HEK293 (cell line): ENCODE measurements around the gene DYNLT2B.

ENCODE experiments used
- CTCF ChIA-PET: fragments of 350-600 bp; formaldehyde crosslinking; extraction: SDS; loops from one replicate; lab custom pipeline; 2021; ENCODE audit warnings: antibody characterized with exemption; lab: Yijun Ruan, JAX
- POLR2A ChIA-PET: fragments of 300-600 bp; formaldehyde crosslinking; extraction: SDS; loops from one replicate; lab custom pipeline; 2020; ENCODE audit warnings: antibody characterized with exemption, inconsistent platforms; lab: Yijun Ruan, JAX
- H3K27ac ChIP-seq: fragments of 200-500 bp; sonication (Bioruptor generic); 2 replicates; pipeline ENCODE4 v1.5.1; 2014; ENCODE audit warnings: low read depth, low read length, control low read depth, inconsistent platforms; ENCODE audit errors: extremely low read depth
- H3K36me3 ChIP-seq, 2 experiments: fragments of 200-500 bp in 1 of 2; sonication (Bioruptor generic) in 1 of 2; 1 replicate in 1 of 2; 2 replicates in 1 of 2; pipeline ENCODE4 v1.5.1; 2014 to 2017; ENCODE audit warnings: inconsistent platforms in 2 of 2, low read length in 2 of 2; ENCODE audit not compliant: control insufficient read depth in 2 of 2, insufficient read depth in 1 of 2
- H3K4me1 ChIP-seq: fragments of 200-500 bp; sonication (Bioruptor generic); 2 replicates; pipeline ENCODE4 v1.5.1; 2014; ENCODE audit warnings: mild to moderate bottlenecking, low read length, inconsistent platforms; ENCODE audit not compliant: control insufficient read depth, insufficient read depth
- H3K4me3 ChIP-seq: 2 replicates; pipeline ENCODE4 v1.5.1; 2011; ENCODE audit warnings: low read depth, mild to moderate bottlenecking, control low read depth, low read length, moderate library complexity
- H3K9me3 ChIP-seq: fragments of 200-500 bp; sonication (Bioruptor generic); 2 replicates; pipeline ENCODE4 v1.5.1; 2014; ENCODE audit warnings: low read depth, low read length, inconsistent platforms; ENCODE audit not compliant: control insufficient read depth, insufficient read depth
- BCL11A ChIP-seq: fragments of 450-650 bp; formaldehyde crosslinking; IDR thresholded peaks from 2 replicates; pipeline ENCODE4 v1.5.1; 2016; ENCODE audit warnings: low read depth, missing biosample characterization, missing genetic modification characterization
- EGR2 ChIP-seq: fragments of 450-650 bp; formaldehyde crosslinking; IDR thresholded peaks from 2 replicates; pipeline ENCODE4 v1.5.1; 2016; ENCODE audit warnings: low read depth, missing biosample characterization, missing genetic modification characterization
- GLIS1 ChIP-seq: fragments of 450-650 bp; formaldehyde crosslinking; IDR thresholded peaks from 2 replicates; pipeline ENCODE4 v1.5.1; 2016; ENCODE audit warnings: missing biosample characterization, missing genetic modification characterization
- HOXA7 ChIP-seq: sonication (generic); formaldehyde crosslinking; IDR thresholded peaks from 2 replicates; pipeline ENCODE4 v1.8.1; 2022; ENCODE audit warnings: missing genetic modification reagents, borderline replicate concordance
- PBX3 ChIP-seq: sonication (generic); formaldehyde crosslinking; IDR thresholded peaks from 2 replicates; pipeline ENCODE4 v1.8.1; 2022; ENCODE audit warnings: mild to moderate bottlenecking, moderate library complexity, missing genetic modification reagents
- REPIN1 ChIP-seq: fragments of 450-650 bp; formaldehyde crosslinking; IDR thresholded peaks from 2 replicates; pipeline ENCODE4 v1.5.1; 2017; ENCODE audit warnings: missing biosample characterization, missing genetic modification characterization, low read depth
- SCRT2 ChIP-seq: fragments of 450-650 bp; formaldehyde crosslinking; IDR thresholded peaks from 2 replicates; pipeline ENCODE4 v1.5.1; 2016; ENCODE audit warnings: missing biosample characterization, missing genetic modification characterization
- YY1 ChIP-seq: fragments of 450-650 bp; formaldehyde crosslinking; IDR thresholded peaks from 2 replicates; pipeline ENCODE4 v1.5.1; 2018; ENCODE audit warnings: missing biosample characterization, missing genetic modification characterization
- ZBTB1 ChIP-seq: fragments of 450-650 bp; formaldehyde crosslinking; IDR thresholded peaks from 2 replicates; pipeline ENCODE4 v1.5.1; 2016; ENCODE audit warnings: missing biosample characterization, missing genetic modification characterization
- ZBTB44 ChIP-seq: fragments of 450-650 bp; IDR thresholded peaks from 2 replicates; pipeline ENCODE4 v1.5.1; 2018; ENCODE audit warnings: missing biosample characterization, mild to moderate bottlenecking, missing genetic modification characterization
- ZBTB8A ChIP-seq: fragments of 450-650 bp; formaldehyde crosslinking; IDR thresholded peaks from 2 replicates; pipeline ENCODE4 v1.5.1; 2016; ENCODE audit warnings: missing biosample characterization, missing genetic modification characterization
- ZFHX2 ChIP-seq: fragments of 450-650 bp; formaldehyde crosslinking; conservative IDR thresholded peaks from 2 replicates; pipeline ENCODE4 v1.5.1; 2016; ENCODE audit warnings: missing biosample characterization, missing genetic modification characterization
- ZFP69B ChIP-seq: fragments of 450-650 bp; formaldehyde crosslinking; IDR thresholded peaks from 2 replicates; pipeline ENCODE4 v1.5.1; 2016; ENCODE audit warnings: missing biosample characterization, missing genetic modification characterization
- ZNF10 ChIP-seq: fragments of 450-650 bp; formaldehyde crosslinking; IDR thresholded peaks from 2 replicates; pipeline ENCODE4 v1.5.1; 2017; ENCODE audit warnings: missing biosample characterization, missing genetic modification characterization
- ZNF121 ChIP-seq: fragments of 450-650 bp; formaldehyde crosslinking; IDR thresholded peaks from 2 replicates; pipeline ENCODE4 v1.5.1; 2016; ENCODE audit warnings: missing biosample characterization, missing genetic modification characterization
- ZNF140 ChIP-seq: fragments of 450-650 bp; formaldehyde crosslinking; IDR thresholded peaks from 2 replicates; pipeline ENCODE4 v1.5.1; 2016; ENCODE audit warnings: missing biosample characterization, missing genetic modification characterization
- ZNF157 ChIP-seq: fragments of 450-650 bp; formaldehyde crosslinking; IDR thresholded peaks from 2 replicates; pipeline ENCODE4 v1.5.1; 2016; ENCODE audit warnings: missing biosample characterization, missing genetic modification characterization
- ZNF202 ChIP-seq: fragments of 450-650 bp; formaldehyde crosslinking; IDR thresholded peaks from 2 replicates; pipeline ENCODE4 v1.5.1; 2016; ENCODE audit warnings: missing biosample characterization, missing genetic modification characterization, borderline replicate concordance
- ZNF239 ChIP-seq: fragments of 450-650 bp; formaldehyde crosslinking; IDR thresholded peaks from 2 replicates; pipeline ENCODE4 v1.5.1; 2016; ENCODE audit warnings: missing biosample characterization, missing genetic modification characterization
- ZNF366 ChIP-seq: fragments of 450-650 bp; formaldehyde crosslinking; conservative IDR thresholded peaks from 2 replicates; pipeline ENCODE4 v1.5.1; 2016; ENCODE audit warnings: missing biosample characterization, missing genetic modification characterization
- ZNF416 ChIP-seq: fragments of 450-650 bp; formaldehyde crosslinking; IDR thresholded peaks from 2 replicates; pipeline ENCODE4 v1.5.1; 2016; ENCODE audit warnings: missing biosample characterization, missing genetic modification characterization
- ZNF423 ChIP-seq: fragments of 450-650 bp; formaldehyde crosslinking; IDR thresholded peaks from 2 replicates; pipeline ENCODE4 v1.5.1; 2016; ENCODE audit warnings: missing biosample characterization, missing genetic modification characterization
- ZNF549 ChIP-seq: fragments of 450-650 bp; IDR thresholded peaks from 2 replicates; pipeline ENCODE4 v1.5.1; 2018; ENCODE audit warnings: missing biosample characterization, missing genetic modification characterization, mild to moderate bottlenecking, inconsistent platforms, moderate library complexity
- ZNF560 ChIP-seq: fragments of 450-650 bp; formaldehyde crosslinking; IDR thresholded peaks from 2 replicates; pipeline ENCODE4 v1.5.1; 2017; ENCODE audit warnings: missing biosample characterization, missing genetic modification characterization, borderline replicate concordance
- ZNF621 ChIP-seq: fragments of 450-650 bp; formaldehyde crosslinking; IDR thresholded peaks from 2 replicates; pipeline ENCODE4 v1.5.1; 2017; ENCODE audit warnings: missing biosample characterization, missing genetic modification characterization
- ZNF623 ChIP-seq: fragments of 450-650 bp; formaldehyde crosslinking; IDR thresholded peaks from 2 replicates; pipeline ENCODE4 v1.5.1; 2016; ENCODE audit warnings: missing biosample characterization, missing genetic modification characterization
- ZNF658 ChIP-seq: fragments of 450-650 bp; formaldehyde crosslinking; IDR thresholded peaks from 2 replicates; pipeline ENCODE4; 2016; ENCODE audit warnings: missing biosample characterization, missing genetic modification characterization
- ZNF792 ChIP-seq: fragments of 450-650 bp; formaldehyde crosslinking; IDR thresholded peaks from 2 replicates; pipeline ENCODE4 v1.5.1; 2016; ENCODE audit warnings: missing biosample characterization, missing genetic modification characterization
- ZNF837 ChIP-seq: fragments of 450-650 bp; formaldehyde crosslinking; IDR thresholded peaks from 2 replicates; pipeline ENCODE4 v1.5.1; 2016; ENCODE audit warnings: missing biosample characterization, missing genetic modification characterization
- ZSCAN23 ChIP-seq: fragments of 450-650 bp; formaldehyde crosslinking; IDR thresholded peaks from 2 replicates; pipeline ENCODE4 v1.5.1; 2016; ENCODE audit warnings: missing biosample characterization, missing genetic modification characterization
- TF ChIP-seq, protein P1 (sequence below): fragments of 450-650 bp; formaldehyde crosslinking; IDR thresholded peaks from 2 replicates; pipeline ENCODE4 v1.5.1; 2016; ENCODE audit warnings: missing biosample characterization, missing genetic modification characterization
- TF ChIP-seq, protein P2 (sequence below): fragments of 450-650 bp; formaldehyde crosslinking; IDR thresholded peaks from 2 replicates; pipeline ENCODE4 v1.5.0; 2017; ENCODE audit warnings: missing biosample characterization, missing genetic modification characterization, borderline replicate concordance

The DYNLT2B gene

DNA sequence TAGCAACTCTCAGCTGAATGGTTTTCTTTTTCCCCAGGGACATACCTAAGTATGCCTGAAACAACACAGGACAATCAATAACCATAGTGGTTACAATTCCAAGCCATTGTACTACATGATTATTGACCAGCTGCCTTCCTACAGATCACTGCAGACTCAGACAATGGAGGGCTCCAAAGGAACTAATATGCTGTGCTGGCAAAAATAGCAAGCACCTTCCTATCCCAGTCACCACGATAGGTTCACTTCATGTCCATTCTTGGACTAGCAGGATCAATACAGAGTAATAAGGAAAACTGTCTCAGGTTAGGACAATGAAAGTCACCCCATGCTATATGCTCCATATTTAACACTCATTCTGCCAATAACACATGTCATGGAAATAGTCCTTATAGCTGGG, 37.6 kb upstream of the DYNLT2B start:
- POLR2A ChIA-PET, result no interaction called here
- CTCF ChIA-PET, result interaction anchor here (0.6 to 0.7 kb wide), 2 partner anchors 68 to 105 kb away, joined by 3 read pairs; partner anchors contain the start of gene PCYT1A
- H3K4me1 ChIP-seq, result no peaks in the 10 kb centered on the region
- TF ChIP-seq ZNF549 (tag by site-specific recombination) (no peak), ZNF560 (tag by site-specific recombination) (no peak), HOXA7 (CRISPR knock-in tag) (no peak), YY1 (no peak), ZNF416 (tag by site-specific recombination) (no peak), ZNF366 (tag by site-specific recombination) (no peak), GLIS1 (tag by site-specific recombination) (no peak), ZNF202 (tag by site-specific recombination) (no peak), BCL11A (tag by site-specific recombination) (no peak), EGR2 (tag by site-specific recombination) (no peak), PBX3 (no peak), ZNF623 (no peak), ZNF140 (no peak), REPIN1 (tag by site-specific recombination) (no peak), ZBTB1 (no peak), ZNF621 (tag by site-specific recombination) (no peak), ZNF658 (tag by site-specific recombination) (no peak), ZBTB8A (tag by site-specific recombination) (no peak), ZNF239 (tag by site-specific recombination) (no peak)
- TF ChIP-seq, protein P1, sequence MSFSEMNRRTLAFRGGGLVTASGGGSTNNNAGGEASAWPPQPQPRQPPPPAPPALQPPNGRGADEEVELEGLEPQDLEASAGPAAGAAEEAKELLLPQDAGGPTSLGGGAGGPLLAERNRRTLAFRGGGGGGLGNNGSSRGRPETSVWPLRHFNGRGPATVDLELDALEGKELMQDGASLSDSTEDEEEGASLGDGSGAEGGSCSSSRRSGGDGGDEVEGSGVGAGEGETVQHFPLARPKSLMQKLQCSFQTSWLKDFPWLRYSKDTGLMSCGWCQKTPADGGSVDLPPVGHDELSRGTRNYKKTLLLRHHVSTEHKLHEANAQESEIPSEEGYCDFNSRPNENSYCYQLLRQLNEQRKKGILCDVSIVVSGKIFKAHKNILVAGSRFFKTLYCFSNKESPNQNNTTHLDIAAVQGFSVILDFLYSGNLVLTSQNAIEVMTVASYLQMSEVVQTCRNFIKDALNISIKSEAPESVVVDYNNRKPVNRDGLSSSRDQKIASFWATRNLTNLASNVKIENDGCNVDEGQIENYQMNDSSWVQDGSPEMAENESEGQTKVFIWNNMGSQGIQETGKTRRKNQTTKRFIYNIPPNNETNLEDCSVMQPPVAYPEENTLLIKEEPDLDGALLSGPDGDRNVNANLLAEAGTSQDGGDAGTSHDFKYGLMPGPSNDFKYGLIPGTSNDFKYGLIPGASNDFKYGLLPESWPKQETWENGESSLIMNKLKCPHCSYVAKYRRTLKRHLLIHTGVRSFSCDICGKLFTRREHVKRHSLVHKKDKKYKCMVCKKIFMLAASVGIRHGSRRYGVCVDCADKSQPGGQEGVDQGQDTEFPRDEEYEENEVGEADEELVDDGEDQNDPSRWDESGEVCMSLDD (tag by site-specific recombination), result no peak
- TF ChIP-seq, all 188 proteins: peak for 0
- H3K4me3 ChIP-seq, result no peak overlapping the region
- no peak overlapping the region for H3K27ac ChIP-seq
- no peaks in the 10 kb centered on the region for H3K9me3 ChIP-seq
- peaks cover 15 to 76% of the 10 kb centered on the region in 2 experiments for H3K36me3 ChIP-seq

GRCh38 chr3:196354132-196354531, 36.1 kb upstream of the DYNLT2B start:
- TF ChIP-seq ZFHX2 (tag by site-specific recombination) (no peak), ZBTB44 (tag by site-specific recombination) (no peak), ZNF157 (tag by site-specific recombination) (no peak), ZBTB1 (no peak), ZFP69B (tag by site-specific recombination) (no peak), ZNF121 (tag by site-specific recombination) (no peak), ZSCAN23 (tag by site-specific recombination) (no peak), ZNF792 (tag by site-specific recombination) (no peak), ZNF837 (tag by site-specific recombination) (no peak), ZNF423 (tag by site-specific recombination) (no peak), ZNF10 (tag by site-specific recombination) (no peak), SCRT2 (tag by site-specific recombination) (no peak)
- TF ChIP-seq, protein P2, sequence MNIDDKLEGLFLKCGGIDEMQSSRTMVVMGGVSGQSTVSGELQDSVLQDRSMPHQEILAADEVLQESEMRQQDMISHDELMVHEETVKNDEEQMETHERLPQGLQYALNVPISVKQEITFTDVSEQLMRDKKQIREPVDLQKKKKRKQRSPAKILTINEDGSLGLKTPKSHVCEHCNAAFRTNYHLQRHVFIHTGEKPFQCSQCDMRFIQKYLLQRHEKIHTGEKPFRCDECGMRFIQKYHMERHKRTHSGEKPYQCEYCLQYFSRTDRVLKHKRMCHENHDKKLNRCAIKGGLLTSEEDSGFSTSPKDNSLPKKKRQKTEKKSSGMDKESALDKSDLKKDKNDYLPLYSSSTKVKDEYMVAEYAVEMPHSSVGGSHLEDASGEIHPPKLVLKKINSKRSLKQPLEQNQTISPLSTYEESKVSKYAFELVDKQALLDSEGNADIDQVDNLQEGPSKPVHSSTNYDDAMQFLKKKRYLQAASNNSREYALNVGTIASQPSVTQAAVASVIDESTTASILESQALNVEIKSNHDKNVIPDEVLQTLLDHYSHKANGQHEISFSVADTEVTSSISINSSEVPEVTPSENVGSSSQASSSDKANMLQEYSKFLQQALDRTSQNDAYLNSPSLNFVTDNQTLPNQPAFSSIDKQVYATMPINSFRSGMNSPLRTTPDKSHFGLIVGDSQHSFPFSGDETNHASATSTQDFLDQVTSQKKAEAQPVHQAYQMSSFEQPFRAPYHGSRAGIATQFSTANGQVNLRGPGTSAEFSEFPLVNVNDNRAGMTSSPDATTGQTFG, result no peak
- CTCF ChIA-PET, result no interaction called here
- Histone ChIP-seq H3K27ac (no peak overlapping the region), H3K4me3 (no peak overlapping the region), H3K9me3 (no peaks in the 10 kb centered on the region), H3K4me1 (no peaks in the 10 kb centered on the region), H3K36me3 (peaks cover 15 to 68% of the 10 kb centered on the region in 2 experiments)
- POLR2A ChIA-PET, result no interaction called here
